ENCODE data around the gene CROCC2. TPM values are rescaled to one million over a fixed set of nuclear protein-coding genes. Genes with fewer than 3 reads are reported as not detected.

CROCC2 gene
- total and polyA plus RNA-seq, 2 of the 13 experiments (the other 11 are each of a cell fraction or from before 2014, with no cell fraction given), result not detected

GRCh38 chr2:240896394-240896793 lies 9.7 kb upstream of the CROCC2 start:
- WGBS (ENCODE audit: low lambda C conversion rate), result no CpG with 5 or more reads among the region's 7 CpGs
- Histone ChIP-seq H4K20me1 (ENCODE audit: insufficient read depth, low read length) (no peaks in the 10 kb centered on the region), H3K27ac (ENCODE audit: extremely low read length, insufficient read depth, low read length) (no peak overlapping the region), H3K36me3 (replicated peaks in 1 of 2; ENCODE audit: control insufficient read depth in 1 of 2, insufficient read depth in 2 of 2, low read length in 2 of 2) (no peaks in the 10 kb centered on the region), H3K4me2 (ENCODE audit: low read depth, low read length) (peak overlapping the region; percentile 49), H3K9ac (ENCODE audit: insufficient read depth, low read depth, low read length) (no peak overlapping the region), H3K79me2 (ENCODE audit: insufficient read depth, low read length) (no peaks in the 10 kb centered on the region), H3K27me3 (ENCODE audit: control insufficient read depth in 1 of 2, insufficient read depth in 2 of 2, low read length in 2 of 2) (peaks cover 0 to 7% of the 10 kb centered on the region in 2 experiments; a peak in 2 of 5 replicates), H3K9me3 (ENCODE audit: low read length) (no peaks in the 10 kb centered on the region), H3K4me1 (ENCODE audit: insufficient read depth, low read length) (peaks cover 74% of the 10 kb centered on the region), H3K4me3 (replicated peaks in 1 of 3; ENCODE audit: insufficient read depth in 1 of 3, low read depth in 2 of 3, low read length in 3 of 3) (peak overlapping the region in 1 of 3 experiments; percentile 59; a peak in 1 of 6 replicates), H2AFZ (ENCODE audit: low read length) (no peak overlapping the region)
- in situ Hi-C loops (cut with HindIII; ENCODE audit: extremely low pct_ligation_motif_present, low pct_unique_long_range_greater_than_20kb), result no loop called here
- intact Hi-C loops (cut with micrococcal nuclease; ENCODE audit: unreplicated experiment), result no loop called here
- FAIRE-seq (no peak), DNase-seq (ENCODE audit: low spot score) (no peak), ATAC-seq (peak; percentile 3)
- BruUV-seq (replicated peaks), result no TSS peak
- POLR2A ChIA-PET, result interaction anchor here (0.9 to 4.2 kb wide), 5 partner anchors 14 to 39 kb away, joined by 3 to 37 read pairs (median 17); partner anchors contain the start of gene AGXT
- TF ChIP-seq ONECUT2 (CRISPR knock-in tag; IDR thresholded peaks at IDR 0.05), result 0 out of 2 replicates have a peak, but pooled peaks have one; percentile 0
- 0 out of 2 replicates have a peak, but pooled peaks have one; percentile 9 for TF ChIP-seq MYC (CRISPR knock-in tag; IDR thresholded peaks at IDR 0.05; ENCODE audit: borderline replicate concordance)
- no peak for TF ChIP-seq HNRNPK (IDR thresholded peaks at IDR 0.05; ENCODE audit: low read depth, low read length, poor library complexity, severe bottlenecking)
- TF ChIP-seq PHF8 (CRISPR knock-in tag; IDR thresholded peaks at IDR 0.05), result peak; percentile 18; the same call in 1 of the 2 replicates
- TF ChIP-seq LCORL (IDR thresholded peaks at IDR 0.05), result no peak
- 0 out of 2 replicates have a peak, but pooled peaks have one; percentile 5 for TF ChIP-seq LCORL (CRISPR knock-in tag; IDR thresholded peaks at IDR 0.05)
- TF ChIP-seq GLI4 (CRISPR knock-in tag; IDR thresholded peaks at IDR 0.05; ENCODE audit: borderline replicate concordance), result no peak
- TF ChIP-seq NR1H2 (CRISPR knock-in tag; IDR thresholded peaks at IDR 0.05; ENCODE audit: borderline replicate concordance, low read depth), result no peak
- no peak for TF ChIP-seq TBX2 (CRISPR knock-in tag; IDR thresholded peaks at IDR 0.05; ENCODE audit: borderline replicate concordance)
- TF ChIP-seq LRRFIP1 (CRISPR knock-in tag; conservative IDR thresholded peaks at IDR 0.05), result no peak
- TF ChIP-seq SAFB2 (CRISPR knock-in tag; IDR thresholded peaks at IDR 0.05; ENCODE audit: borderline replicate concordance, low read depth), result 0 out of 2 replicates have a peak, but pooled peaks have one; percentile 52
- TF ChIP-seq ZBTB42 (CRISPR knock-in tag; IDR thresholded peaks at IDR 0.05), result 0 out of 2 replicates have a peak, but pooled peaks have one; percentile 29
- TF ChIP-seq PCBP1 (IDR thresholded peaks at IDR 0.05; ENCODE audit: borderline replicate concordance, low read depth, low read length), result peak; percentile 76; the same call in 1 of the 2 replicates
- TF ChIP-seq SP2 (CRISPR knock-in tag; IDR thresholded peaks at IDR 0.05), result no peak
- no peak for TF ChIP-seq RARA (CRISPR knock-in tag; IDR thresholded peaks at IDR 0.05)
- TF ChIP-seq ZNF124 (CRISPR knock-in tag; IDR thresholded peaks at IDR 0.05), result no peak
- TF ChIP-seq SPEN (CRISPR knock-in tag; IDR thresholded peaks at IDR 0.05; ENCODE audit: low read depth), result 0 out of 2 replicates have a peak, but pooled peaks have one; percentile 12
- TF ChIP-seq ZEB1 (IDR thresholded peaks at IDR 0.05; ENCODE audit: insufficient replicate concordance, low read depth), result no peak
- CTCF ChIA-PET (ENCODE audit: low intra/inter-chr PET ratio, low total read pairs), result interaction anchor here (0.9 kb wide), 1 partner anchor 39 kb away, joined by 3 read pairs; no protein-coding TSS in a partner anchor

Measured in HepG2 (cell line).